OCI-LY7 (cell line): ENCODE results near the gene CLUH.

Source experiments
- EZH2phosphoT487 ChIP-seq: fragments of 200-600 bp; sonication (generic); IDR thresholded peaks from 2 replicates; pipeline ENCODE4 v1.6.1; 2018; ENCODE audit warnings: low read depth, borderline replicate concordance, mild to moderate bottlenecking, mixed run types, antibody characterized with exemption, low read length, moderate library complexity, mixed read lengths
- TF ChIP-seq, protein P1 (sequence below): fragments of 200-600 bp; sonication (generic); conservative IDR thresholded peaks from 2 replicates; pipeline ENCODE4 v1.5.1; 2014; ENCODE audit warnings: mild to moderate bottlenecking, antibody characterized with exemption, low read length, moderate library complexity, mixed read lengths

DNA sequence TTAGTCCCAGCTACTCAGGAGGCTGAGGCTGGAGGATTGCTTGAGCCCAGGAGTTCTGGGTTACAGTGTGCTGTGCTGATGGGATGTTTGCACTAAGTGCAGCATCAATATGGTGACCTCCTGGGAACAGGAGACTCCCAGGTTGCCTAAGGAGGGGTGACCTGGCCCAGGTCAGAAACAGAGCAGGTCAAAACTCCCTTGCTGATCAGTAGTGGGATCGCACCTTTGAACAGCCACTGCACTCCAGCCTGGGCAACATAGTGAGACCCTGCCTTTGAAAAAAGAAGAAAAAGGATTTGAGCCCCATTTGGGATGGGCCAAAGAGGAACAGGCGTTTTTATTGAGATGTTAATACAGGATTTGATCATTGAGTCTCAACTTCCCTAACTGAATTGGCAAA, 30.6 kb downstream of the CLUH start:
- TF ChIP-seq, protein P1, sequence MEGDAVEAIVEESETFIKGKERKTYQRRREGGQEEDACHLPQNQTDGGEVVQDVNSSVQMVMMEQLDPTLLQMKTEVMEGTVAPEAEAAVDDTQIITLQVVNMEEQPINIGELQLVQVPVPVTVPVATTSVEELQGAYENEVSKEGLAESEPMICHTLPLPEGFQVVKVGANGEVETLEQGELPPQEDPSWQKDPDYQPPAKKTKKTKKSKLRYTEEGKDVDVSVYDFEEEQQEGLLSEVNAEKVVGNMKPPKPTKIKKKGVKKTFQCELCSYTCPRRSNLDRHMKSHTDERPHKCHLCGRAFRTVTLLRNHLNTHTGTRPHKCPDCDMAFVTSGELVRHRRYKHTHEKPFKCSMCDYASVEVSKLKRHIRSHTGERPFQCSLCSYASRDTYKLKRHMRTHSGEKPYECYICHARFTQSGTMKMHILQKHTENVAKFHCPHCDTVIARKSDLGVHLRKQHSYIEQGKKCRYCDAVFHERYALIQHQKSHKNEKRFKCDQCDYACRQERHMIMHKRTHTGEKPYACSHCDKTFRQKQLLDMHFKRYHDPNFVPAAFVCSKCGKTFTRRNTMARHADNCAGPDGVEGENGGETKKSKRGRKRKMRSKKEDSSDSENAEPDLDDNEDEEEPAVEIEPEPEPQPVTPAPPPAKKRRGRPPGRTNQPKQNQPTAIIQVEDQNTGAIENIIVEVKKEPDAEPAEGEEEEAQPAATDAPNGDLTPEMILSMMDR = no peak
- no peak for TF ChIP-seq EZH2phosphoT487
